Measurements from ENCODE around the gene CXorf66. TPM values are rescaled to one million over a fixed set of nuclear protein-coding genes. Genes with fewer than 3 reads are reported as not detected.
"Not testable (repeated sequence)": the region's sequence is repeated elsewhere in the genome, so short reads cannot be mapped to it uniquely, and the experiment has no call there.

CXorf66 gene
- total RNA-seq, 4 donors from 2014 or later, result not detected

DNA sequence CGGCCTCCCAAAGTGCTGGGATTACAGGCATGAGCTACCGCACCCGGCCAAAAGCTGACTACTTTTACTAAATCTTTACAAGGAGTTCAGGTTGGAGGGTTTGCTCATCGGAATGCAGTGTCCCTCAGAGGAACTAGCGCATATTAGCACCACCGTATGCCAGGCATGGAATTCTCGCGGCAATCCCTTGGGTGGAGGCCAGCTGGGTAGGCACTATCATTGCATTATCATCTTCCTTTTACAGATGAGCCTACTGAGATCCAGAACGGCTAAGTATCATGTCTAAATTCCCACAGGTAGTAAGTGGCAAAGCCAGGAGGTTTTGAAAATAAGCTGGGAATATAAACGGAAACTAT, 6.1 kb upstream of the CXorf66 start:
- no peak overlapping the region for H3K4me3 ChIP-seq
- TF ChIP-seq POLR2AphosphoS5 (IDR thresholded peaks at IDR 0.05), result no peak
- no peak for TF ChIP-seq POLR2A (IDR thresholded peaks at IDR 0.05)
- TF ChIP-seq, protein P1, sequence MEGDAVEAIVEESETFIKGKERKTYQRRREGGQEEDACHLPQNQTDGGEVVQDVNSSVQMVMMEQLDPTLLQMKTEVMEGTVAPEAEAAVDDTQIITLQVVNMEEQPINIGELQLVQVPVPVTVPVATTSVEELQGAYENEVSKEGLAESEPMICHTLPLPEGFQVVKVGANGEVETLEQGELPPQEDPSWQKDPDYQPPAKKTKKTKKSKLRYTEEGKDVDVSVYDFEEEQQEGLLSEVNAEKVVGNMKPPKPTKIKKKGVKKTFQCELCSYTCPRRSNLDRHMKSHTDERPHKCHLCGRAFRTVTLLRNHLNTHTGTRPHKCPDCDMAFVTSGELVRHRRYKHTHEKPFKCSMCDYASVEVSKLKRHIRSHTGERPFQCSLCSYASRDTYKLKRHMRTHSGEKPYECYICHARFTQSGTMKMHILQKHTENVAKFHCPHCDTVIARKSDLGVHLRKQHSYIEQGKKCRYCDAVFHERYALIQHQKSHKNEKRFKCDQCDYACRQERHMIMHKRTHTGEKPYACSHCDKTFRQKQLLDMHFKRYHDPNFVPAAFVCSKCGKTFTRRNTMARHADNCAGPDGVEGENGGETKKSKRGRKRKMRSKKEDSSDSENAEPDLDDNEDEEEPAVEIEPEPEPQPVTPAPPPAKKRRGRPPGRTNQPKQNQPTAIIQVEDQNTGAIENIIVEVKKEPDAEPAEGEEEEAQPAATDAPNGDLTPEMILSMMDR (IDR thresholded peaks at IDR 0.05), result no peak
- no peak for TF ChIP-seq EP300 (IDR thresholded peaks at IDR 0.05)
- 50% methylated on average over 10 of the region's 10 CpGs for WGBS
- no peak overlapping the region for H3K27ac ChIP-seq
- H3K4me1 ChIP-seq, result no peaks in the 10 kb centered on the region
- H3K36me3 ChIP-seq, result no peaks in the 10 kb centered on the region
- H3K9me3 ChIP-seq, result no peaks in the 10 kb centered on the region
- no peak for DNase-seq (ENCODE audit: low spot score in 2 of 2)
- H3K27me3 ChIP-seq, result no peaks in the 10 kb centered on the region

DNA sequence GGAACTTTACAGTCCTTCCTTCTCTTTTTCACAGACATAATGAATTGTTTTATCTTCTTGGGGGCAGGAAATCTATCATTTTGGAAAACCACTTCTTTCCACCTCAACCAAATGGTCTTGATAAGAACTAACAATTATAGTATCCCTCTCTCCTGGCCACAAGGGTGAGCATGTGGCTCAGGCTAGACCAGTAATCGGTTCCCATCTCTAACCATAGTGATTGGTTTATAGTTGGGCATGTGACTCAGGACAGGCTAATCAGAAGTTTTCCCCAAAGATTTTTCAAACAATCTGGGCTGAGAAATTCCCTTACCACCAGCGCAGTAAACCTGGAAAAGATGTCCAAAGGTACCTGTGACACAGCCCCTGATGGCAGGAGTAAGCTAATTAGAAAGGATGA, 4.0 kb upstream of the CXorf66 start:
- Histone ChIP-seq H3K4me1 (no peaks in the 10 kb centered on the region), H3K9me3 (no peaks in the 10 kb centered on the region), H3K36me3 (no peaks in the 10 kb centered on the region), H3K27me3 (no peaks in the 10 kb centered on the region), H3K27ac (no peak overlapping the region), H3K4me3 (no peak overlapping the region)
- no peak for DNase-seq (ENCODE audit: low spot score in 2 of 2)
- TF ChIP-seq, protein P1 (IDR thresholded peaks at IDR 0.05), result no peak
- TF ChIP-seq POLR2A (IDR thresholded peaks at IDR 0.05), result no peak
- TF ChIP-seq POLR2AphosphoS5 (IDR thresholded peaks at IDR 0.05), result no peak
- TF ChIP-seq EP300 (IDR thresholded peaks at IDR 0.05), result no peak
- WGBS, result 81% methylated on average over 2 of the region's 2 CpGs

DNA sequence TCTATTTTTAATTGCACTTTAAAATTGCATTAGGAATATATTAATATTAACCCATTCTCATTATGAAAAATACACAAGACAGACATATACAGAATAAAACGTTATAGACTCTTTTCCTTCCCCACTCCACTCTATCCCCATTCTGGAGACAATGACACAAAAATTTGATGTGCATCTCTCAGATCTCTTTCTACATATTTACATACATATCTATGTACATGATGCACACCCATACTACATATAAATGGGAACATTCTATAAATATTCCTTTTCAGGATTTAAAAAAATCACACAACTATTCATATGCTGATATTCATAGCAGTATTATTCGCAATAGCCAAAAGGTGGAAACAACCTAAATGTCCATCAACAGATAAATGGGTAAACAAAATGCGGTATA, 2.4 kb upstream of the CXorf66 start:
- 63% methylated on average over 3 of the region's 3 CpGs for WGBS
- no peak for TF ChIP-seq POLR2A (IDR thresholded peaks at IDR 0.05)
- no peak for TF ChIP-seq POLR2AphosphoS5 (IDR thresholded peaks at IDR 0.05)
- no peak for TF ChIP-seq EP300 (IDR thresholded peaks at IDR 0.05)
- TF ChIP-seq, protein P1 (IDR thresholded peaks at IDR 0.05), result no peak
- no peak overlapping the region for H3K27ac ChIP-seq
- H3K4me1 ChIP-seq, result no peaks in the 10 kb centered on the region
- no peaks in the 10 kb centered on the region for H3K36me3 ChIP-seq
- no peaks in the 10 kb centered on the region for H3K27me3 ChIP-seq
- DNase-seq (ENCODE audit: low spot score in 2 of 2), result no peak
- no peak overlapping the region for H3K4me3 ChIP-seq
- H3K9me3 ChIP-seq, result no peaks in the 10 kb centered on the region

DNA sequence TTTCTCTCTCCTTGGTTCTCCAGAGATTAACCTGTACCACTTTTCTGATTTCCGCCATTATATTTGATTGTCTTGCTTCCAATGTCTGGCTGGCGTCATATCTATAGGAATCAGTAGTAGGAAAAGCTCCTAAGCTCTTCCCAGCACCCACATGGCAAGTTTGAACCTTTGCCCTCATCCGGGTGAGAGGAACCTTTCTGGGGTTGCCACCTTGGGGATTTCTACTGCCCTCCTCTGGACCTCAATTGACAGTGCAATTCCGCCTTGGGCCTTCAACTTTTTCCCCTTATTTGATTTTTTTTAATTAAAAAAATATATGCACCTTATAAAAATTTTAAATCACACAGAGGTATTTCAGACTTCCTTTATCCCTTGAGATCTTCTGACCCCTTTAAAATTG, 2.0 kb upstream of the CXorf66 start:
- no peak for DNase-seq (ENCODE audit: low spot score in 2 of 2)
- Histone ChIP-seq H3K9me3 (no peaks in the 10 kb centered on the region), H3K4me3 (no peak overlapping the region), H3K4me1 (no peaks in the 10 kb centered on the region), H3K36me3 (no peaks in the 10 kb centered on the region), H3K27me3 (no peaks in the 10 kb centered on the region), H3K27ac (no peak overlapping the region)
- no peak for TF ChIP-seq EP300 (IDR thresholded peaks at IDR 0.05)
- no peak for TF ChIP-seq POLR2AphosphoS5 (IDR thresholded peaks at IDR 0.05)
- TF ChIP-seq, protein P1 (IDR thresholded peaks at IDR 0.05), result no peak
- TF ChIP-seq POLR2A (IDR thresholded peaks at IDR 0.05), result no peak
- WGBS, result 55% methylated on average over 4 of the region's 4 CpGs

DNA sequence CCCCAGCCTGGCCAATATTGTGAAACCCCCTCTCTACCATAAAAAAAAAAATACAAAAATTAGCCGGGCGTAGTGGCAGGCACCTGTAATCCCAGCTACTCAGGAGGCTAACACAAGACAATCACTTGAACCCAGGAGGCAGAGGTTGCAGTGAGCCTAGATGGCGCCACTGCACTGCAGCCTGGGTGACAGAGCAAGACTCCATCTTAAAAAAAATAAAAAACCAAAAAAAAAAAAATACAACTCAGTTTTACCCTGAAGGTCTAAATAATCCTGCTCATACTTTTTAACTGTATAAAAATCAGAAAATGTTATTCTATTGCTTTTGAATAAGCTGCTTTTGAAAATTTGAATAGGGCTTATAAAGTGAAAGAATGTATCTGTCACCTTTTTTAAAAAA, 838 bp upstream of the CXorf66 start:
- H3K27me3 ChIP-seq; H3K9me3 ChIP-seq; H3K4me1 ChIP-seq; H3K27ac ChIP-seq; H3K4me3 ChIP-seq; DNase-seq (ENCODE audit: low spot score in 2 of 2); H3K36me3 ChIP-seq: not testable (repeated sequence)
- WGBS, result 69% methylated on average over 3 of the region's 3 CpGs

DNA sequence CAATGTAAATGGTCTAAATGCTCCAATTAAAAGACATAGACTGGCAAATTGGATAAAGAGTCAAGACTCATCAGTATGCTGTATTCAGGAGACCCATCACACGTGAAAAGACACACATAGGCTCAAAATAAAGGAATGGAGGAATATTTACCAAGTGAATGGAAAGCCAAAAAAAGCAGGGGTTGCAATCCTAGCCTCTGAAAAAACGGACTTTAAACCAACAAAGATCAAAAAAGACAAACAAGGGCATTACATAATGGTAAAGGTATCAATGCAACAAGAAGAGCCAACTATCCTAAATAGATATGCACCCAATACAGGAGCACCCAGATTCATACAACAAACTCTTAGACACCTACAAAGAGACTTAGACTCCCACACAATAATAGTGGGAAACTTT, 4.2 kb downstream of the CXorf66 start:
- not testable (repeated sequence) for DNase-seq (ENCODE audit: low spot score in 2 of 2); H3K9me3 ChIP-seq; H3K27ac ChIP-seq; H3K36me3 ChIP-seq; H3K4me3 ChIP-seq; H3K27me3 ChIP-seq; H3K4me1 ChIP-seq
- WGBS, result 40% methylated on average over 2 of the region's 2 CpGs
